NCI-H187 treated with DMSO at 0.1 percent for 48 hours (cell line): ENCODE results near the gene MECR.

Experiments
- DNase-seq: peaks from one replicate; lab custom pipeline; 2025; lab: John Stamatoyannopoulos, UW

The MECR gene, protein sequence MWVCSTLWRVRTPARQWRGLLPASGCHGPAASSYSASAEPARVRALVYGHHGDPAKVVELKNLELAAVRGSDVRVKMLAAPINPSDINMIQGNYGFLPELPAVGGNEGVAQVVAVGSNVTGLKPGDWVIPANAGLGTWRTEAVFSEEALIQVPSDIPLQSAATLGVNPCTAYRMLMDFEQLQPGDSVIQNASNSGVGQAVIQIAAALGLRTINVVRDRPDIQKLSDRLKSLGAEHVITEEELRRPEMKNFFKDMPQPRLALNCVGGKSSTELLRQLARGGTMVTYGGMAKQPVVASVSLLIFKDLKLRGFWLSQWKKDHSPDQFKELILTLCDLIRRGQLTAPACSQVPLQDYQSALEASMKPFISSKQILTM

DNA sequence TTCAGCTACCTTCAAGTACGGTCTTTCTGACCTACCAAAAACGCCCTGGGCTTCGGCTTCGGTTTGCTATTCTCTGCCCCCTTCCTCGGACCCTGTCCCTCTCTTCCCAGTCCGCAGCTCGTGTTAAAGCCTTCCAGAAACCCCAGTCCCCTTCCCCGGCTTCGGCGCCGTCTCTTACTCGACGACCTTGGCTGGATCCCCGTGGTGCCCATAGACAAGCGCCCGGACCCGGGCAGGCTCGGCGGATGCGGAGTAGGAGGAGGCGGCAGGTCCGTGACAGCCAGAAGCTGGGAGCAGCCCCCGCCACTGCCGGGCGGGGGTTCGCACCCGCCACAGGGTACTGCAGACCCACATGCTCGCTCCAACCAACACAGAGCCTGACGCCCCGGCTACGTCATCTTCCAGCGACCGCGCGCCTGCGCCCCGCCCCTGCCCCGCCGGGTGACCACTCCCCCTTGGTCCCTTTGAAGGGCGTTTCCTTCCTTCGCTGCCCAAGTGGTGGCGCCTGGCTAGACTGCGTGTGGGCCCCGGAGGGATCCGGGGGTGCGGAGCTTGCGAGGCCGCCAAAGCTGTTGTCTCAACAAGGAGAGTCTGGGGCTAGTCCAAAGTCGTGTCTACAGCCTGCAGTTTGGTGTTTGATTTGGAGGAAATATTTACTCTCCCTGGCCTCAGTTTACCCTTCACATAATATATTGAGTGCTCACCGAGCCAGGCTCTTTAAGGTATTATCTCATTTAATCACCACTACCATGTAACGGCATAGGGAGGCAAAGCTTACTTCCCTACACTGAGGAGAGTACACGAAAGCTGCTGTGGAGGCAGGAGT lies at the start of gene MECR:
Gene MECR, minus strand, starts transcription at position 382 of the 826 bp plus-strand sequence. Its CDS starts 28 bp downstream, at position 354.
- DNase-seq, result no peak

DNA sequence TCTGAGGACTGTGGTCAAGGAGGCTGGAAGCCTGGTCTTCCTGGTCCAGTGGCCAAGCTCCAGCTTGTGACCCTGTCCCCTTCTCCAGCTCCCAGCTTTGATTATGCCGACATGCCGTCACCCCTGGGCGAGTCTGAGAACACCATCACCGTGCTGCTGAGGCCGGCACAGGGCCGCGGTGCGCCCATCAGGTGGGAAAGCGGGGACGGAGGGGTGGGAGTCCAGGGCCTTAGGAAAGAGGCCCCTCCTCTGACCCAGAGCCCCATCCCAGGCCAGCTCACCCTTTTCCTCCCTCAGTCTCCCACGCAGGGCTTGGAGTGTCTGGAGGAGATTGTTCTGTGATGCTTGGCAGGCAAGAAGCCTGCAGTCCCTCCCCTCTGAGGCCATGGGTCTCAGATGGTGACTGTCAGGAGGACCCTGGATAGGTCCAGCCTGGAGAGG lies 49.2 kb upstream of the MECR start:
- no peak for DNase-seq

DNA sequence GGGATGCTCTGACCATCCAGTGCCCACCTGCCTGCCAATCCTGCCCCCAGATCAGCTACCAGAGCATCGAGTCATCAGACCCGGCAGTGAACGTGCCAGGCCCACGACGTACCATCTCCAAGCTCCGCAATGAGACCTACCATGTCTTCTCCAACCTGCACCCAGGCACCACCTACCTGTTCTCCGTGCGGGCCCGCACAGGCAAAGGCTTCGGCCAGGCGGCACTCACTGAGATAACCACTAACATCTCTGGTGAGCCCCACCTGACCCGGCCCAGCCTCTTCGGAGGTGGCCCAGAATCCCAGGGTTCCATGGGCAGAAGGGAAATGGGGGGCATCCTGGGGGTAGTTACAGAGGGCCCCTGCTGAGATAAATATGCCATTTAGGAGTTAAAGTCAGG lies 48.7 kb upstream of the MECR start:
- DNase-seq, result no peak

DNA sequence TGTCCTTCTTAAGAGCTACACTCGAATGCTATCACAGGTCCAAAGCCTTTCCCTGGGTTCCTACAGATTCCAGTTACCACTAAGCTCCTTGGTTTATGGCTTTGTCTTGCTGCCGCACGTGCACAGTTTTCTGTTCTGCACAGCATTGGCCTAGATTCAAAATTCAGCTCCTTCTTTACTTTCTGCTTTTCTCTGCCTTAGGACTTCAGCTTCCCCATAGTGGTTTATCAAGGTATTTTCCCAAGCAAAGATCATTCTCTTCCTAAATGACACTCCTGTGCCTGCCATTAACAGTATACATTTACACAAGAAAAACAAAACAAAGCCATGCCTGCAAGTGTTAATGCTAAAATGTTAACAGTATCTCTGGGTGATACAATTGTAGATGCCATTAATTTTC lies 47.4 kb upstream of the MECR start:
- DNase-seq, result no peak

DNA sequence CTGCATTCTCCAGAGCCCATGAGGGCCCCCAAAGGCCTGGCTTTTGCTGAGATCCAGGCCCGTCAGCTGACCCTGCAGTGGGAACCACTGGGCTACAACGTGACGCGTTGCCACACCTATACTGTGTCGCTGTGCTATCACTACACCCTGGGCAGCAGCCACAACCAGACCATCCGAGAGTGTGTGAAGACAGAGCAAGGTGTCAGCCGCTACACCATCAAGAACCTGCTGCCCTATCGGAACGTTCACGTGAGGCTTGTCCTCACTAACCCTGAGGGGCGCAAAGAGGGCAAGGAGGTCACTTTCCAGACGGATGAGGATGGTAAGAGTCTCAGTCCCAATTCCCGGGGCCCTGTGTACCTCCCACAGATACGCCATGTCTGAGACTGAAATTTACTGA lies 44.7 kb upstream of the MECR start:
- no peak for DNase-seq

DNA sequence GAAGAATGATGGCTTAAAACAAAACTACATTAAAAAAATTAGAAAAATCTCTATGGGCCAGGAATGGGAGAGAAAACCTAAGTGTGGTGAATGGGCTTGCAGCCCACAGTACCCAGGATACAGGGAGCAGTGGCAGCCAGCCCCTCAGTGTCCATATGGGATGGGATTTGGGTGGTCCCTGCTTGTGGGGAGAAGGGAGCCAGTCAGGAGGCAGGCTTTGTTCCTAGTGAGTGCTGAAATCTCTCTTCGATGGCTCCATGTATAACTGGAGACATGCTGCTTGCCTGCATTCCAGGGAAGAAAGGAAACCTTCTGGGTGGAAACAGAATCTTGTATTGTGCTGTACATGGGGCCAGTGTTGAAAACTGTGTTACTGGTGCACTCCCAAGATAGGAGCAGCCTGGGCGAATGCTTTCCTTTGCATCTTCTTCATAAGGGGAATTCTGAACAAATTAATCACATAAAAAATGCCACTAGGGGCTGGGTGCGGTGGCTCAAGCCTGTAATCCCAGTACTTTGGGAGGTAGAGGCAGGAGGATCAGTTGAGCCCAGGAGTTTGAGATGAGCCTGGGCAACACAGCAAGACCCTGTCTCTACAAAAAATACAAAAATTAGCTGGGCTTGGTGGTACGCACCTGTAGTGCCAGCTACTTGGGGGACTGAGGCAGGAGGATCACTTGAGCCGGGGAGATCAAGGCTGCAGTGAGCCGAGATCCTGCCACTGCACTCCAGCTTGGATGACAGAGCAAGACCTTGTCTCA lies 41.6 kb upstream of the MECR start:
- no peak for DNase-seq

DNA sequence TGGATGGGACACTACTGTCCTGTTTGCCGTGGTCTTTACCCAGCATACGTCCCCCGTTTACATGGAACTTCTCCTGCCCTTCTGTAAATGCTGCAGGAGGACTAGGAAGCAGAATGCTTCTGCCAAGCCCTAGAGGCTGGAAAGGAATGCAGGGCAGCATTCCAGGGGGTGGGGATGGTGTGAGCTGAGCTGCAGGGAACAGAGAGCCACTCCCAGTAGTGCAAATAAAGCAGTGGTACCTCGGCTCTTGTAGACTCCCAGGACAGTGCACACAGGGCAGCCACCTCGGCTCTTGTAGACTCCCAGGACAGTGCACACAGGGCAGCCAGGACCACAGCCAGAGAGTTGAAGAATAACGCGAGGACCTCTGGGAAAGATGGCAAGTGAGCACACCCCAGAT lies 41.0 kb upstream of the MECR start:
- no peak for DNase-seq

DNA sequence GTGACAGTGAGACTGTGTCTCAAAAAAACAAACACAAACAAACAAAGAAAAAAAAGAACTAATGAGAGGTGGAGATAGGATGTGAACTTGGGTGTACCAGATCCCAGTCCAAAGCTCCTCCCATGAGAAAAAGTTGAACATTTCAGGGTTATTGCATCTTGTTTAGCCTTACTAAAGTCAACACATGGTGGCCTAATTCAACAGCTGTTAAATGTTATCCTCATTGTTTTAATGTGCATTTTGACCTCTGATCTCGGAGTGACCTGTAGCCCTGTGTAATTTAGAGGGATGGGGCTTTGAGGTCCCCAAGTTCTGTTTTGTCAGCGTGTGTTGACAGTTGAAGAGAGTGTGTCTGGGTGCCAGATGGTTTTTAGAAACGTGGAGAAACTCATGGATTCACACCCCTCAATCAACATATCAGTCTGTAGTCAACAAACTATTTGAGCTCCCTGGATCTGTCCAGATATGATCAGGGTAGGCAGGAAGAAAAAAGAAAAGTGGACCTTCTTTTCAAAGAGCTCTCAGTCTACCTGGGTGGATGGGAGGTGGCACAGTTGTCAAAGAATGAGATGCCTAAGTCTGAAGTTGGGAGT lies 40.3 kb upstream of the MECR start:
- DNase-seq, result no peak

DNA sequence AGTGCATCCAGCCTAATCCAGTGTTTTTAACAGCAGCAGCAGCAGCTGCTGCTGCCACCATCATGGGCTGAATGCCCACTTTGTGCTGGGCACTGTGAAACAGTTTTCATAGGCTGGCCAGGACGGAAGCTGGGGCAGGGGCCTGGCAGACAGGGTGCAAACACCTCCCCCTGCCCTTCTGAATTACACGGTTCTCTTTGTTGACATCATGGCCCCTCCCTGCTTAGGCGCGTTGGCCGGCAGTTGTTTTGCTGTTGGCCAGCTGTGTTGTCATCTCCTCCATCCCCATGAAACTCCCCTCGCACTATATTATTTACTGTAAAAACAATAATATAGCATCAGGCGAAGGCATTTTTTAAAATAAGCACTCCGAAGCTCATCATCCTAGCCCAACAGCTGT lies 38.6 kb upstream of the MECR start:
- DNase-seq, result no peak

DNA sequence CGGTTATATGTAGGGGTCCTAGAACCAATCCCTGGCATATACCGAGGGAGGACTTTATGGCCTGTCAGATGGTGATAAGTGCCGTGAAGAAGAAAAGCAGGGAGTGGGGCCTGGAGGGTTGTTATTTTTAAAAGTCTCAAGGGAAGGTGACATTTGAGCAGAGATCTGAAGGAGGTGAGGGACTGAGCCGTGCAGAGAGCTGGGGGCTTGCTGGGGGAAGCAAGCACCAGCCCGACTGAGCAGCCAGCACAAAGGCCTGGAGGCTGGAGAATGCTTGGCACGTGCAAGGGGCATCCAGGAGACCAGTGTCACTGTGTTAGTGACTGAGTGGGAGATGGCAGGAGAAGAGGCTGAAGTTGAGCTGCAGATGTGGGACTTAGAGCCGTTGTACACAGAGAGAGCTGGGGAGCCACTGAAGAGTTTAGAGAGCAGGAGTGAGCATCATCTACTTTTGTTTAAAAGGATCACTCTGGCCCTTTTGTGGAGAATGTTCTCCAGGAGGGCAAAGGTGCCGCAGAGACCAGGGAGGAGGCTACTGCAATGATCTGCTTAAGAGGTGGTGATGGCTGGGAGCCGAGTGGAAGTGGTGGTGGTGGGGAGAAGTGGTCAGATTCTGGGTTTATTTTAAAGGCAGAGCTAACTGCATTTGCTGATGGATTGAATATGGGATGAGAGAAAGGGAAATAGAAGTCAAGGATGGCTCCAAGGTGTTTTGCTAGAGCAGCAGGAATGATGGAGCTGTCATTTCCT lies 36.8 kb upstream of the MECR start:
- DNase-seq, result no peak

DNA sequence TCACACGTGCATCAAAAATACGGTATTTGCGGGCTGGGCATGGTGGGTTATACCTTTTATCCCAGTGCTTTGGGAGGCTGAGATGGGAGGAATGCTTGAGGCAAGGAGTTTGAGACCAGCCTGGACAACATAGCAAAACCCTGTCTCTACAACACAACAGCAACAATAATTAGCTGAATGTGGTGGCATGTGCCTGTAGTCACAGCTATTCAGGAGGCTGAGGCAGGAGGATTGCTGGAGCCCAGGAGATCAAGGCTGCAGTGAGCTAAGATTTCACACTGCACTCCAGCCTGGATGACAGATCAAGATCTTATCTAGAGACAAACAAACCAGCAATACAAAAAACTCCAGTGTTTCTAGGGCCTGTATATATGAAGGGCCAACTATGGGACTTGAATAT lies 36.2 kb upstream of the MECR start:
- no peak for DNase-seq

DNA sequence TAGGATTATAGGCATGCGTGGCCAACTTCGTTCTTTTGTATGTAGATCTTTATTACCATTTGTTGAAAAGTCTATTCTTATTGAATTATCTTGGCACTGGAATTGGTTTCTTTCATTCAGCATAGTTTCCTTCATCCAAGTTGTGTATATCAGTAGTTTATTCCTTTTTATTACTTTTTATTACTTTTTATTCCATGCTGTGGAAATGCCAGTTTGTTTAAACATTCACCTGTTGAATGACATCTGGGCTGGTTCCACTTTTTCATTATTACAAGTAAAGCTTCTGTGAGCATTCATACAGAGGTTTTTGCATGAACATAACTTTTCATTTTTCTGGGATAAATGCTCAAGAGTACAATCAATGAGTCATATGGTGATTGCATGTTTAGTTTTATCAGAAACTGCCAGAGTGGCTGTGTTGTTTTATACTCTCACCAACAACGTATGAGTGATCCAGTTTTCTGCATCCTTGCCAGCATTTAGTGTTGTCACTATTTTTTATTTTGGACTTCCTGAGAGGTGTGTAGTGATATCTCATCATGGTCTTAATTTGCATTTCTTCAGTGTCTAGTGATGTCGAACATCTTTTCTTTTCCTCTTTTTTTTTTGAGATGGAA lies 34.1 kb upstream of the MECR start:
- no peak for DNase-seq

DNA sequence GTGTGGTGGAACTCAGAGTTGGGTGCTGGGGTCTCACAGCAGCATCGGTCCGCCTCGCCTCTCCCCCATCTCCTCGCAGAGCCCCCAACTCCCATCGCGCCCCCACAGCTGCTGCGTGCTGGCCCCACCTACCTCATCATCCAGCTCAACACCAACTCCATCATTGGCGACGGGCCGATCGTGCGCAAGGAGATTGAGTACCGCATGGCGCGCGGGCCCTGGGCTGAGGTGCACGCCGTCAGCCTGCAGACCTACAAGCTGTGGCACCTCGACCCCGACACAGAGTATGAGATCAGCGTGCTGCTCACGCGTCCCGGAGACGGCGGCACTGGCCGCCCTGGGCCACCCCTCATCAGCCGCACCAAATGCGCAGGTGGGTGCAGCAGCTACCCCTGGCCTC lies 29.8 kb upstream of the MECR start:
- DNase-seq, result no peak

DNA sequence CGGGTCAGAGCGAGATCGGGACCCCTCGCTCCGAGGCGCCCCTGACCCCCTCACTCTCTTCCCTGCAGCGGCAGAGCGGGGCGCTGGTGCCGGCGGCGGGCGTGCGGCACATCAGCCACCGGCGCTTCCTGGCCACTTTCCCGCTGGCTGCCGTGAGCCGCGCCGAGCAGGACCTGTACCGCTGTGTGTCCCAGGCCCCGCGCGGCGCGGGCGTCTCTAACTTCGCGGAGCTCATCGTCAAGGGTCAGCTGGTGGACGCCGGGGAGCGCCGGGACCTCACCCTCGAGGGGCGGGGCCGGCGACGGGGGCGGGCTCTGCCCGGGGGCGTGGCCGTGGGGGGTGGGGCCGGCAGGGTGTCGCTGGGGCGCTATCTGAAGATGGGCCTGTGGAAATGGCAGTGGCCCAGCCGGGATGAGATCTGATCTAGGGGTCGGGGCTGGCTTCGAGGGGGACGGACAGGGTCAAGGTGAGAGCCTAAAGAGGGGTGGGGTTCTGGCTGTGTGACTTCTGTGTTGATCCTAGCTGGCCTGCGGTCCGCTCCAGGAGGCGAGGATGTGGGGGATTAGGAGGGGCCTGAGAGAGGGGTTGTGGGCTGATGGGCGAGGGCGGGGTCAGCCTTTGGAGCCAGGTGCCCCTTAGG lies 29.2 kb upstream of the MECR start:
- no peak for DNase-seq

DNA sequence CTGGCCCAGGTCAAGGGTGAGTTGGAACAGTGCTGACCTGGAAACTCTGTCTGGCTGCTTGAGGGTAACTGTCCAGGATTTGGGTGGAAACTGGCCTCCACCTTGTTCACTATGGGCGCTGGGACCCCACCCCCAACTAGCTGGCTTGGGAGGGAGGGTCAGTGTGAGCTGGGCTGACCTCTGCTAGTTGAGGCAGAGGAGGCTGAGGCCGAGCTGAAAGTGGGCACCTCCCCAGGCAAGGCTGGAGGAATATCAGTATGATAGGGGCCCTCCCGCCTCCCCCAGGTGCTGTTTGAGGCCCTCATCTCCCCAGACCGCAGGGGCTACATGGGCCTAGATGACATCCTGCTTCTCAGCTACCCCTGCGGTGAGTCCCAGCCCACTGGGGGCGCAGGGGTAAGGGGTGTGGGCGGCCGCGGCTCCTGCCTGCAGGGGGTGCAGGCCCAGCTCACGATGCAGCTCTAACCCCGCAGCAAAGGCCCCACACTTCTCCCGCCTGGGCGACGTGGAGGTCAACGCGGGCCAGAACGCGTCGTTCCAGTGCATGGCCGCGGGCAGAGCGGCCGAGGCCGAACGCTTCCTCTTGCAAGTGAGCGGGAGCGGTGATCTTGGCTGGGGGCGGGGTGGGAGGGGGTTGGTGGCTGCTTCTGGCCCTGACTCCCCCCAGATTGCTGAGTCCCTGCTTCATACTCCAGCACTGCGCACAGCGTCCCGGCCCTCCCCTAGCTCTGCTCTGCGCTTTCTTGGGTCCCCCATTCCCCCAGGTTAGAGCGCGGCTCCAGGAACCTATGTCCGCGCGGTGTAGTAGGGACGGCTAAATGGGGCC lies 28.5 kb upstream of the MECR start:
- DNase-seq, result no peak

DNA sequence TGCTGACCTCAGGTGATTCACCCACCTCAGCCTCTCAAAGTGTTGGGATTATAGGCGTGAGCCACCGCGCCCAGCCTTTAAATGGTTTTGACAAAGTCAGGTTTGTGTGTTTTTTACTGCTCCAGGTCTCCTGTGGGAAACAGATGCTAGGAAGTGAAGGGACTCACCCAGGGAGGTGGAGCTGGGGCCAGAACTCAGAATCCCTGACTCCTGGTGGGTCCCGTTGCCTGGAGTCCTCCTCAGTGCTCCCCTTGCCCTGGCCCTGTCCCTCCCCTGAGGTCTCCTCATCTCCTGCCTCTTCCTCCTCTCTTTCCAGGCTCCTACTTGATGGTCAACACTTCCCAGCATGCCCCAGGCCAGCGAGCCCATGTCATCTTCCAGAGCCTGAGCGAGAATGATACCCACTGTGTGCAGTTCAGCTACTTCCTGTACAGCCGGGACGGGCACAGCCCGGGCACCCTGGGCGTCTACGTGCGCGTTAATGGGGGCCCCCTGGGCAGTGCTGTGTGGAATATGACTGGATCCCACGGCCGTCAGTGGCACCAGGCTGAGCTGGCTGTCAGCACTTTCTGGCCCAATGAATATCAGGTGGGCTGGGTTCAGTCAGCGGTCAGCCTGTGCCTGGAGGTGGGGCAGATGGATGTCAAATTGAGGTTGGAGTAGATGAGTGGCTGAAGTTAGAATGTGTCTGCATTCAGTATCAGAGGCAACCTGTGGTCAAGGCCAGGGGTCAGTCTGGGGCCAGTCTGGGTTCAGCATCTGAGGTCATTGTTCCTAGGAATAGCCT lies 27.6 kb upstream of the MECR start:
- no peak for DNase-seq

DNA sequence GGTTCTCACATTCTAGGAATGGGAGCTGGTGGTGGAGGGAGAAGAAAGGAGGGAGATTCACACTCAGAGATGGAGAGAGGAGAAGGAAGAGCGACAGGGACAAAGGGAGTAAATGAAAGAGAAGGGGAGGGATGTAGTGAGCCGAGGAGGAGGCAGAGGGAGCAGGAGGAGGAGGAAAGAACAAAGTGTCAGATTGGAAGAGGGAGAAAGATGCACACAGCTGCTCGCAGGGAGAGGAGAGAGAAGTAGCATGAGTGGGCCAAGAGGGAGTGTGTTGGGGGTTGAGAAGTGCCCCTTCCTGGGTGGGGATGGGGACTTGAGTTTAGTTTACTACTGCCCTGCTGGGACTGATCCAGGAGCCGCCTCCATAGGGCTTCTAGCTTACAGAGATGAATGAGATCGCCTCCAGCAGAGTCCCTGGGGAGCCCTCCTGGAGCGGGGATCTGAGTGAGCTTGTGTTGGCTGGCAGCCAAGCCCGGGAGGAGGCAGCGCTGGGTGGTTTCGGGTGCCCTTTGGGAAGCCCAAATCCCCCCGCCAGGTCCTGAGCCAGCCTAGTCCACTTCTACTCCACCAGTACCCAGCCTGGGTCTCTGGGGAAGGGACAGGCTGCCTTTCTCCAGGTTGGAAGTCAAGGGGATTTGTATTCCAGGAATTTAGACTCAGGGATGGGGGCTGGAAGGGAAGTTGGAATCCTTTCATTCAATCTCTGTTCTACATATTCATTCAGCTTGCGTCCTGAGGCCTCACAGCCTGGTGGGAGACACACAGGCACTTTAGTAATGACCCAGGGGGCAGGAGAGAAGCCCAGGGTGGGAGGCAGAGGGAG lies 26.5 kb upstream of the MECR start:
- no peak for DNase-seq

DNA sequence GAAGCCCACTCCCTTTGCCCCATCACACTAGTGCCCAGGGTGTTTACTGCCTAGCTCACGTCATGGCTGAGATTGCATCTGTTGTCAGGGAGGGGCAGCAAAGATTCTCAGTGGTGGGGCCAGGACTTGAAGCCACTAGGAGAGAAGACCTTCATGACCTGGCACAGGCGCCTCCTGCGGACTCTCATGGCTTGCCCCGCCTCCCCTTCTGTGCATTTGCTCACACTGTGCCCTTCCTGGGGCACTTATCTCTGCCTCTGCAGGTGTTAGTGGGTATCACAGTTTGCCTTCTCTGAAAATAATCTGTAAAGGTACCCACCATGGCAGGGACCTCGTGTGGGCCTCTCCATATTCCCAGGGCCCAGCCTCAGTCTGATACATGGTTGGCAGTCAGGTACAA lies 25.7 kb upstream of the MECR start:
- DNase-seq, result no peak
